Tibial nerve (tissue), 4 donors: ENCODE measurements around the gene SLC44A5.
"Not testable (repeated sequence)": the region's sequence is repeated elsewhere in the genome, so short reads cannot be mapped to it uniquely, and the experiment has no call there.

ENCODE experiments used
- CTCF ChIP-seq, 5 experiments: fragments of 200-600 bp in 3 of 5; fragments of 450-650 bp in 2 of 5; sonication (generic) in 3 of 5; IDR thresholded peaks; one replicate each; pipeline ENCODE4 v1.5.1; 2016 to 2019; ENCODE audit warnings: antibody characterized with exemption in 5 of 5, mild to moderate bottlenecking in 3 of 5, moderate library complexity in 2 of 5
- EP300 ChIP-seq, 2 donors: sonication (generic); formaldehyde crosslinking; IDR thresholded peaks; one replicate each; pipeline ENCODE4 v1.6.1; 2017; ENCODE audit warnings: antibody characterized with exemption in 2 of 2, mild to moderate bottlenecking in 1 of 2

GRCh38 chr1:75403147-75403646, 207.7 kb downstream of the SLC44A5 start:
- TF ChIP-seq CTCF, EP300 (IDR thresholded peaks at IDR 0.05): not testable (repeated sequence)
